Mesendoderm (in vitro differentiated cells): ENCODE results near the gene SPRR2F.
"Not testable (repeated sequence)": the region's sequence is repeated elsewhere in the genome, so short reads cannot be mapped to it uniquely, and the experiment has no call there.

Experiments
- DNase-seq: peaks from one replicate; pipeline ENCODE4 v3.0.0; 2013
- H2AK5ac ChIP-seq: 2 replicates; pipeline ENCODE4 v1.6.1; 2013; ENCODE audit warnings: low read length, inconsistent platforms
- H2BK120ac ChIP-seq: 2 replicates; pipeline ENCODE4 v1.6.1; 2013; ENCODE audit warnings: low read depth, mild to moderate bottlenecking, low read length, moderate library complexity, mixed read lengths
- H2BK15ac ChIP-seq: replicated peaks from 2 replicates; pipeline ENCODE4 v1.6.1; 2013; ENCODE audit warnings: low read depth, mild to moderate bottlenecking, moderate library complexity
- H2BK5ac ChIP-seq: 2 replicates; pipeline ENCODE4 v1.6.1; 2013; ENCODE audit warnings: low read length, inconsistent platforms
- H3K18ac ChIP-seq: 2 replicates; pipeline ENCODE4 v1.6.1; 2013; ENCODE audit warnings: mild to moderate bottlenecking, low read length, mixed read lengths
- H3K23ac ChIP-seq: one replicate; pipeline ENCODE4 v1.6.1; 2013; ENCODE audit warnings: low read length
- H3K27ac ChIP-seq: 2 replicates; pipeline ENCODE4 v1.5.1; 2013; ENCODE audit warnings: low read depth, mild to moderate bottlenecking, inconsistent platforms, low read length, moderate library complexity
- H3K27me3 ChIP-seq: 2 replicates; pipeline ENCODE4 v1.6.1; 2013; ENCODE audit warnings: low read length, control low read depth, mild to moderate bottlenecking, inconsistent platforms; ENCODE audit not compliant: insufficient read depth, poor library complexity
- H3K36me3 ChIP-seq: 2 replicates; pipeline ENCODE4 v1.6.1; 2013; ENCODE audit warnings: low read length, inconsistent platforms; ENCODE audit not compliant: control insufficient read depth, insufficient read depth
- H3K4ac ChIP-seq: one replicate; pipeline ENCODE4 v1.6.1; 2013; ENCODE audit warnings: low read depth, mild to moderate bottlenecking, low read length, moderate library complexity
- H3K4me1 ChIP-seq: 2 replicates; pipeline ENCODE4 v1.6.1; 2013; ENCODE audit warnings: low read depth, low read length, inconsistent platforms; ENCODE audit not compliant: control insufficient read depth
- H3K4me2 ChIP-seq: 2 replicates; pipeline ENCODE4 v1.6.1; 2013; ENCODE audit warnings: low read length
- H3K4me3 ChIP-seq: 2 replicates; pipeline ENCODE4 v1.5.1; 2013; ENCODE audit warnings: mild to moderate bottlenecking, low read length
- H3K56ac ChIP-seq: one replicate; pipeline ENCODE4 v1.6.1; 2013; ENCODE audit warnings: low read length
- H3K79me1 ChIP-seq: 2 replicates; pipeline ENCODE4 v1.6.1; 2013; ENCODE audit warnings: low read length, inconsistent platforms
- H3K79me2 ChIP-seq: 2 replicates; pipeline ENCODE4 v1.6.1; 2013; ENCODE audit warnings: mild to moderate bottlenecking, low read length; ENCODE audit not compliant: control insufficient read depth, insufficient read depth
- H3K9ac ChIP-seq: 2 replicates; pipeline ENCODE4 v1.6.1; 2013; ENCODE audit warnings: low read length, inconsistent platforms
- H4K5ac ChIP-seq: one replicate; pipeline ENCODE4 v1.6.1; 2013; ENCODE audit warnings: low read length
- H4K8ac ChIP-seq: one replicate; pipeline ENCODE4 v1.6.1; 2013; ENCODE audit warnings: low read depth, mild to moderate bottlenecking, control low read depth, low read length, moderate library complexity
- WGBS: extraction: QIAGEN DNeasy Blood & Tissue Kit; methylation state at CpG from one replicate; pipeline ENCODE4 v1.1.7; 2013; ENCODE audit warnings: low lambda C conversion rate, missing lambda C conversion rate; ENCODE audit not compliant: insufficient coverage; ENCODE audit errors: extremely low coverage; 5-methylcytosine and 5-hydroxymethylcytosine counted together

The SPRR2F gene

DNA sequence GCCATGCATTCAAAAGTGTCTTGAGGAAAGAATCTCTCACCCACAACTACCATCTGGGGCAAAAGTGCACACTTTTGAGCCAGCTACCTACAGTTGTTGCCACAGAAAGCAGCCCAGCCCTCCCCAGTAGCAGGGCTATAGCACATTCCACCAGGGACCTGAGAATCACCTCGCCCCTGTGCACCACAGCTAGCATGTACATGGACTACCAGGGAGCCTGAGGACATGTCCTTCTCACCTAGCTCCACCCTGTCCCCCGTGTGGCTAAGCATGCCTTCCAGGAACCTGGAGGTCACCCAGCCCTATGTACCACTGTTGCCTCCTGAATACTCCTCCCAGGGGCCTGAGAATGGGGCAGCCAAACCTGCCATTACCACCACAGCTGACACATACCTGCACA lies 20.4 kb upstream of the SPRR2F start:
- WGBS, result no CpG with 5 or more reads among the region's 2 CpGs

DNA sequence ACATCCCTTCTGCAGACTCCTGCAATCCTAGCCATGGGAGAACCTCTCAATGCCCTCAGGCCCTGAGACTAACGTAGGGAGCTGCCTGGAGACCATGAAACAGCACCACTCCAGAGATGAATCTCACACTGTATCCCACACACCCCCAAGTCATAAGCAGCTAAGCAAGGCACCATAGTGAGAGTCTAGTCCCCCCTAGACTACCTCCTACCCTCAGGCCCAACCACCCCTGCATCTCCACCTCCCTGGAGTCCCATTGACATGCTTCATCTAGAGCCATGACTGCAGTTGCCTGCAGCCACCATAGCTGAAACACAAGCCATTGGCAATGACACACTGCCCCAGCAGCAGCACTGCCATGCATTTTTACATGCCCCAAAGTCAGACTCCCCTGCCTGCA lies 20.0 kb upstream of the SPRR2F start:
- Histone ChIP-seq H3K27ac (no peak overlapping the region), H3K4me3 (no peak overlapping the region), H2BK120ac (no peak overlapping the region), H4K8ac (no peak overlapping the region), H3K27me3 (no peaks in the 10 kb centered on the region), H3K4ac (no peak overlapping the region), H3K18ac (no peak overlapping the region), H3K9ac (no peak overlapping the region), H4K5ac (no peak overlapping the region), H3K4me1 (no peaks in the 10 kb centered on the region), H3K4me2 (no peak overlapping the region), H3K36me3 (no peaks in the 10 kb centered on the region), H2AK5ac (no peak overlapping the region), H3K23ac (no peak overlapping the region), H2BK15ac (no peak overlapping the region), H3K56ac (no peak overlapping the region), H3K79me1 (no peaks in the 10 kb centered on the region), H2BK5ac (no peak overlapping the region), H3K79me2 (no peaks in the 10 kb centered on the region)
- DNase-seq, result no peak
- WGBS, result no CpG with 5 or more reads among the region's 1 CpG

More for the DNA sequence above, 20.4 kb upstream of the SPRR2F start:
- Histone ChIP-seq H3K9ac (no peak overlapping the region), H3K79me1 (no peaks in the 10 kb centered on the region), H4K8ac (no peak overlapping the region), H3K18ac (no peak overlapping the region), H2BK5ac (no peak overlapping the region), H3K23ac (no peak overlapping the region), H3K27me3 (no peaks in the 10 kb centered on the region), H2BK120ac (no peak overlapping the region), H3K36me3 (no peaks in the 10 kb centered on the region), H2AK5ac (no peak overlapping the region), H4K5ac (no peak overlapping the region), H3K27ac (no peak overlapping the region), H3K56ac (no peak overlapping the region), H3K4me3 (no peak overlapping the region), H3K4ac (no peak overlapping the region), H3K79me2 (no peaks in the 10 kb centered on the region), H2BK15ac (no peak overlapping the region), H3K4me1 (no peaks in the 10 kb centered on the region), H3K4me2 (no peak overlapping the region)
- no peak for DNase-seq

DNA sequence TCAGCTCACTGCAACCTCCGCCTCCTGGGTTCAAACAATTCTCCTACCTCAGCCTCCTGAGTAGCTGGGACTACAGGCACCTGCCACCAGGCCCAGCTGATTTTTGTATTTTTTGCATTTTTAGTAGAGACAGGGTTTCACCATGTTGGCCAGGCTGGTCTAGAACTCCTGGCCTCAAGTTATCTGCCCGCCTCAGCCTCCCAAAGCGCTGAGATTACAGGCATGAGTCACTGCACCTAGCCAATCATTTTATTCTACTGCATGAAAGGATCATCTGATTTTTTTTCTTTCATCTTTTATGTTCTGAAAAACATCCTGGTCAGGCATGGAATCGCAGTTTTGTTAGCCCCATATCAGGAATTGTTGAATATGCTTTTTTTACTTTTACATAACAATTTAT lies 15.4 kb upstream of the SPRR2F start:
- WGBS, result no CpG with 5 or more reads among the region's 4 CpGs
- H4K8ac ChIP-seq, DNase-seq: not testable (repeated sequence)

DNA sequence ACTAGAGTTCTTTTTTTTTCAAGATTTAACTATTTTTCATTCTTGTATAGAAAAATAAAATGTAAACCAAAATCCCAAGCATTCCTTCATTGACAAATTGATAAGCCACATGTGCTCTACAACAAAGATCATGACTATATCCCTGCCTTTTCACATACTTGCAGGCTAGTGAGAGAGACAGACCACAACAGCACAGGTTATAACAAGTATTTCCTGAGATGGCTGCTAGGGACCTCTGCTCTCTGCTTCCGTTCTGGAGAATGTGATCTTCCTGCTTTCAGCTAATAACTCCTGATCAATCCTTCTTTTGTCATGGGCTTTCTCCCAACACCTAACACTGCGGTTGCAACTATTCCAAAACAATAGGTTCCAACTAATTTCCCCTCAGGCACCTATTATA lies 14.0 kb upstream of the SPRR2F start:
- no peaks in the 10 kb centered on the region for H3K36me3 ChIP-seq
- H3K79me2 ChIP-seq, result no peaks in the 10 kb centered on the region

More for the DNA sequence above, 15.4 kb upstream of the SPRR2F start:
- H3K27ac ChIP-seq, H3K79me1 ChIP-seq, H2BK15ac ChIP-seq, H3K27me3 ChIP-seq, H3K4me2 ChIP-seq, H3K36me3 ChIP-seq, H3K18ac ChIP-seq, H4K5ac ChIP-seq, H3K4me1 ChIP-seq, H2BK5ac ChIP-seq, H3K79me2 ChIP-seq, H3K4ac ChIP-seq, H3K23ac ChIP-seq, H3K56ac ChIP-seq, H3K4me3 ChIP-seq, H3K9ac ChIP-seq, H2BK120ac ChIP-seq, H2AK5ac ChIP-seq: not testable (repeated sequence)

DNA sequence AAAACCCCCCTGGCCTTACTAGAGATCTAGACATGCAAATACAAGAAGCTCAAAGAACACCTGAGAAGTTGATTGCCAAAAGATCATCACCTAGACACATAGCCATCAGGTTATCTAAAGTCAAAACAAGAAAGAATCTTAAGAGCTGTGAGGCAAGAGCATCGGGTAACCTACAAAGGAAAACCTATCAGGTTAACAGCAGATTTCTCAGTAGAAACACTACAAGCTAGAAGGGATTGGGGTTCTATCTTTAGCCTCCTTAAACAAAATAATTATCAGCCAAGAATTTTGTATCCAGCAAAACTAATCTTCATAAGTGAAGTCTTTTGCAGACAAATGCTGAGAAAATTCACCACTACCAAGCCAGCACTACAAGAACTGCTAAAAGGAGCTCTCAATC lies 12.2 kb upstream of the SPRR2F start:
- no peak overlapping the region for H2BK120ac ChIP-seq
- H3K4me3 ChIP-seq, result no peak overlapping the region
- no peak overlapping the region for H4K8ac ChIP-seq
- H3K36me3 ChIP-seq, result no peaks in the 10 kb centered on the region
- no peak overlapping the region for H3K18ac ChIP-seq
- DNase-seq, result no peak
- H2AK5ac ChIP-seq, result no peak overlapping the region
- H3K9ac ChIP-seq, result no peak overlapping the region
- peaks cover 2% of the 10 kb centered on the region for H3K4me1 ChIP-seq
- no peak overlapping the region for H3K56ac ChIP-seq
- no peak overlapping the region for H3K23ac ChIP-seq
- no CpG with 5 or more reads among the region's 1 CpG for WGBS
- H3K79me2 ChIP-seq, result no peaks in the 10 kb centered on the region
- no peak overlapping the region for H4K5ac ChIP-seq
- no peaks in the 10 kb centered on the region for H3K27me3 ChIP-seq
- no peak overlapping the region for H3K4me2 ChIP-seq
- no peaks in the 10 kb centered on the region for H3K79me1 ChIP-seq
- H3K27ac ChIP-seq, result no peak overlapping the region
- no peak overlapping the region for H2BK15ac ChIP-seq
- H3K4ac ChIP-seq, result no peak overlapping the region
- H2BK5ac ChIP-seq, result no peak overlapping the region

More for the DNA sequence above, 14.0 kb upstream of the SPRR2F start:
- no peak overlapping the region for H3K18ac ChIP-seq
- no peak overlapping the region for H2BK15ac ChIP-seq
- H2AK5ac ChIP-seq, result no peak overlapping the region
- H3K4me1 ChIP-seq, result peaks cover 2% of the 10 kb centered on the region
- no peak overlapping the region for H3K27ac ChIP-seq
- H3K23ac ChIP-seq, result no peak overlapping the region
- H3K56ac ChIP-seq, result no peak overlapping the region
- H2BK5ac ChIP-seq, result no peak overlapping the region
- no peak overlapping the region for H3K4me2 ChIP-seq
- no peak overlapping the region for H3K4ac ChIP-seq
- no peaks in the 10 kb centered on the region for H3K79me1 ChIP-seq
- H2BK120ac ChIP-seq, result no peak overlapping the region
- no peak overlapping the region for H3K4me3 ChIP-seq
- H3K27me3 ChIP-seq, result no peaks in the 10 kb centered on the region
- H3K9ac ChIP-seq, result no peak overlapping the region
- no CpG with 5 or more reads among the region's 2 CpGs for WGBS
- no peak overlapping the region for H4K8ac ChIP-seq
- no peak for DNase-seq
- no peak overlapping the region for H4K5ac ChIP-seq

DNA sequence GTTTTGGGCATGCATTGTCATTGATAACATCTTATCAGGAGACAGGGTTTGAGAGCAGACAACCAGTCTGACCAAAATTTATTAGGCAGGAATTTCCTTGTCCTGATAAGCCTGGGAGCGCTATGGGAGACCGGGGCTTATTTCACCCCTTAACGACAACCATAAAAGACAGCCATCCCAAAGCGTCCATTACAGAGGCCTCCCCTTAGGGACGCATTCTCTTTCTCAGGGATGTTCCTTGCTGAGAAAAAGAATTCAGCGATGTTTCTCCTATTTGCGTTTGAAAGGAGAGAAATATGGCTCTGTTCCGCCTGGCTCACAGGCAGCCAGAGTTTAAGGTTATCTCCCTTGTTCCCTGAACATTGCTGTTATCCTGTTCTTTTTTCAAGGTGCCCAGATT lies 10.5 kb upstream of the SPRR2F start:
- not testable (repeated sequence) for H3K27ac ChIP-seq, H4K8ac ChIP-seq, H3K4ac ChIP-seq, H3K4me2 ChIP-seq, H3K4me3 ChIP-seq, H3K56ac ChIP-seq, H2BK120ac ChIP-seq, H4K5ac ChIP-seq, H3K79me1 ChIP-seq, H3K23ac ChIP-seq, H3K9ac ChIP-seq, H2AK5ac ChIP-seq, H3K4me1 ChIP-seq, H3K18ac ChIP-seq, H2BK5ac ChIP-seq, H3K27me3 ChIP-seq, H3K79me2 ChIP-seq, H3K36me3 ChIP-seq
- no CpG with 5 or more reads among the region's 8 CpGs for WGBS
- peak overlapping the region; percentile 57 for H2BK15ac ChIP-seq
- DNase-seq, result peak; percentile 38
